COLO829 (cell line): Measurements from ENCODE around the gene RHPN2.
"Not testable (repeated sequence)": the region's sequence is repeated elsewhere in the genome, so short reads cannot be mapped to it uniquely, and the experiment has no call there.

ENCODE experiments used
- DNase-seq: peaks from one replicate; pipeline ENCODE4 v3.0.0; 2012; ENCODE audit warnings: low spot score

Gene RHPN2

GRCh38 chr19:33064458-33064791, 263 bp downstream of the RHPN2 start:
- DNase-seq, result no peak

GRCh38 chr19:33063753-33064457, 783 bp downstream of the RHPN2 start:
- DNase-seq, result no peak

- no peak for DNase-seq
Measured at GRCh38 chr19:33063356-33063752, 1.3 kb downstream of the RHPN2 start.

- DNase-seq, result no peak
Measured at GRCh38 chr19:33062902-33063301, 1.8 kb downstream of the RHPN2 start.

GRCh38 chr19:33060586-33060985, 4.1 kb downstream of the RHPN2 start:
- DNase-seq, result no peak

GRCh38 chr19:33055718-33056117, 9.0 kb downstream of the RHPN2 start:
- peak; percentile 85 for DNase-seq

- no peak for DNase-seq
Measured at GRCh38 chr19:33054623-33055022, 10.1 kb downstream of the RHPN2 start.

GRCh38 chr19:33052352-33052972, 12.2 kb downstream of the RHPN2 start:
- DNase-seq, result no peak

GRCh38 chr19:33050110-33050509, 14.6 kb downstream of the RHPN2 start:
- DNase-seq, result no peak

- no peak for DNase-seq
Measured at GRCh38 chr19:33048806-33049676, 15.6 kb downstream of the RHPN2 start.

GRCh38 chr19:33047422-33047821, 17.3 kb downstream of the RHPN2 start:
- DNase-seq, result no peak

- DNase-seq, result not testable (repeated sequence)
Measured at GRCh38 chr19:33041828-33042160, 22.9 kb downstream of the RHPN2 start.

GRCh38 chr19:33040994-33041827, 23.5 kb downstream of the RHPN2 start:
- DNase-seq, result peak; percentile 51

- DNase-seq, result no peak
Measured at GRCh38 chr19:33039815-33040214, 24.9 kb downstream of the RHPN2 start.

GRCh38 chr19:33039108-33039599, 25.5 kb downstream of the RHPN2 start:
- DNase-seq, result no peak

- not testable (repeated sequence) for DNase-seq
Measured at GRCh38 chr19:33037168-33038025, 27.3 kb downstream of the RHPN2 start.

GRCh38 chr19:33036370-33037167, 28.1 kb downstream of the RHPN2 start:
- DNase-seq, result not testable (repeated sequence)

GRCh38 chr19:33035461-33035860, 29.2 kb downstream of the RHPN2 start:
- DNase-seq, result no peak

GRCh38 chr19:33032218-33032781, 32.4 kb downstream of the RHPN2 start:
- no peak for DNase-seq

GRCh38 chr19:33029746-33030303, 34.9 kb downstream of the RHPN2 start:
- DNase-seq, result no peak
